Activated T-helper 17 cell treated with anti-CD3 and anti-CD28 coated beads, Interleukin-2, amount 50 U/mL, for 72 hours (primary cell): Measurements from ENCODE around the gene SH2B2. TPM values are rescaled to one million over a fixed set of nuclear protein-coding genes. Genes with fewer than 3 reads are reported as not detected.
A peak's percentile ranks its signal among the peaks of the same experiment; 100 is the strongest.

Experiments used
- ATAC-seq: fragments of 150-1000 bp; cut with Tn5 transposase; replicated peaks from 2 replicates; pipeline ENCODE4 v1.10.0; 2021; ENCODE audit warnings: mild to moderate bottlenecking, moderate library complexity
- H3K27ac Mint-ChIP-seq: one replicate; pipeline ENCODE4 v1.8.0; 2022; ENCODE audit warnings: mixed read lengths
- H3K27me3 Mint-ChIP-seq: one replicate; pipeline ENCODE4 v1.8.0; 2022; ENCODE audit warnings: mixed read lengths
- H3K36me3 Mint-ChIP-seq: one replicate; pipeline ENCODE4 v1.8.0; 2022; ENCODE audit warnings: low read depth, mild to moderate bottlenecking, mixed read lengths
- H3K4me1 Mint-ChIP-seq: one replicate; pipeline ENCODE4 v1.8.0; 2022; ENCODE audit warnings: mixed read lengths
- H3K4me3 Mint-ChIP-seq: one replicate; pipeline ENCODE4 v1.8.0; 2022; ENCODE audit warnings: mild to moderate bottlenecking, mixed read lengths
- H3K9me3 Mint-ChIP-seq: one replicate; pipeline ENCODE4 v1.8.0; 2022; ENCODE audit warnings: mixed read lengths
- total RNA-seq, 2 donors: library from RNA; stranded (reverse); gene quantifications; one replicate each; pipeline ENCODE4 v1.2.3, GENCODE V29; 2022

The SH2B2 gene
- 10 to 100 TPM in 1 of 2 donors, 1 to 10 TPM in 1; 1.7 to 14.2 TPM for total RNA-seq

GRCh38 chr7:102286237-102287110, at the start of gene SH2B2:
Gene SH2B2 (plus strand): TSS chr7:102286868. CDS start chr7:102300551, 13,683 bp downstream.
- H3K9me3 Mint-ChIP-seq = no peaks in the 10 kb centered on the region
- no peaks in the 10 kb centered on the region for H3K27me3 Mint-ChIP-seq
- H3K4me1 Mint-ChIP-seq = peaks cover 14% of the 10 kb centered on the region
- ATAC-seq = peak; percentile 30
- peak within 1 kb of the TSS; percentile 74 for H3K4me3 Mint-ChIP-seq
- H3K27ac Mint-ChIP-seq = no peak within 1 kb of the TSS
- H3K36me3 Mint-ChIP-seq = no peaks in the 10 kb centered on the region

GRCh38 chr7:102239206-102239820, 47.4 kb upstream of the SH2B2 start:
- no peaks in the 10 kb centered on the region for H3K27me3 Mint-ChIP-seq
- no peak overlapping the region for H3K27ac Mint-ChIP-seq
- peaks cover 19% of the 10 kb centered on the region for H3K36me3 Mint-ChIP-seq
- H3K9me3 Mint-ChIP-seq = no peaks in the 10 kb centered on the region
- H3K4me1 Mint-ChIP-seq = no peaks in the 10 kb centered on the region
- ATAC-seq = no peak
- no peak overlapping the region for H3K4me3 Mint-ChIP-seq

GRCh38 chr7:102241431-102241830, 45.2 kb upstream of the SH2B2 start:
- Mint-ChIP-seq H3K27ac (no peak overlapping the region), H3K4me3 (no peak overlapping the region), H3K36me3 (peaks cover 12% of the 10 kb centered on the region), H3K27me3 (no peaks in the 10 kb centered on the region), H3K9me3 (no peaks in the 10 kb centered on the region), H3K4me1 (no peaks in the 10 kb centered on the region)
- ATAC-seq = no peak

- Mint-ChIP-seq H3K4me3 (no peak overlapping the region), H3K27me3 (no peaks in the 10 kb centered on the region), H3K9me3 (no peaks in the 10 kb centered on the region), H3K27ac (no peak overlapping the region), H3K36me3 (peaks cover 16% of the 10 kb centered on the region), H3K4me1 (no peaks in the 10 kb centered on the region)
- ATAC-seq = no peak
These were observed 42.1 kb upstream of the SH2B2 start for GRCh38 chr7:102244601-102245000.

- peaks cover 20% of the 10 kb centered on the region for H3K36me3 Mint-ChIP-seq
- H3K4me3 Mint-ChIP-seq = no peak overlapping the region
- no peak for ATAC-seq
- no peak overlapping the region for H3K27ac Mint-ChIP-seq
- H3K9me3 Mint-ChIP-seq = no peaks in the 10 kb centered on the region
- no peaks in the 10 kb centered on the region for H3K27me3 Mint-ChIP-seq
- H3K4me1 Mint-ChIP-seq = no peaks in the 10 kb centered on the region
These were observed 38.6 kb upstream of the SH2B2 start for GRCh38 chr7:102248081-102248455.

- peaks cover 16% of the 10 kb centered on the region for H3K36me3 Mint-ChIP-seq
- H3K27ac Mint-ChIP-seq = no peak overlapping the region
- H3K27me3 Mint-ChIP-seq = no peaks in the 10 kb centered on the region
- no peaks in the 10 kb centered on the region for H3K4me1 Mint-ChIP-seq
- no peak overlapping the region for H3K4me3 Mint-ChIP-seq
- no peak for ATAC-seq
- no peaks in the 10 kb centered on the region for H3K9me3 Mint-ChIP-seq
These were observed 37.9 kb upstream of the SH2B2 start for GRCh38 chr7:102248456-102249395.

- H3K4me1 Mint-ChIP-seq = no peaks in the 10 kb centered on the region
- ATAC-seq = no peak
- H3K27me3 Mint-ChIP-seq = no peaks in the 10 kb centered on the region
- H3K27ac Mint-ChIP-seq = peak overlapping the region; percentile 28
- H3K4me3 Mint-ChIP-seq = no peak overlapping the region
- peaks cover 16% of the 10 kb centered on the region for H3K36me3 Mint-ChIP-seq
- H3K9me3 Mint-ChIP-seq = no peaks in the 10 kb centered on the region
These were observed 34.9 kb upstream of the SH2B2 start for GRCh38 chr7:102251531-102252365.

GRCh38 chr7:102252366-102252982, 34.2 kb upstream of the SH2B2 start:
- H3K27ac Mint-ChIP-seq = no peak overlapping the region
- H3K4me1 Mint-ChIP-seq = no peaks in the 10 kb centered on the region
- no peak for ATAC-seq
- H3K36me3 Mint-ChIP-seq = peaks cover 16% of the 10 kb centered on the region
- H3K4me3 Mint-ChIP-seq = no peak overlapping the region
- H3K9me3 Mint-ChIP-seq = no peaks in the 10 kb centered on the region
- H3K27me3 Mint-ChIP-seq = no peaks in the 10 kb centered on the region

- no peaks in the 10 kb centered on the region for H3K27me3 Mint-ChIP-seq
- no peaks in the 10 kb centered on the region for H3K4me1 Mint-ChIP-seq
- H3K27ac Mint-ChIP-seq = no peak overlapping the region
- ATAC-seq = no peak
- H3K9me3 Mint-ChIP-seq = no peaks in the 10 kb centered on the region
- H3K36me3 Mint-ChIP-seq = peaks cover 16% of the 10 kb centered on the region
- H3K4me3 Mint-ChIP-seq = no peak overlapping the region
These were observed 33.3 kb upstream of the SH2B2 start for GRCh38 chr7:102253066-102253972.

GRCh38 chr7:102253973-102254370, 32.7 kb upstream of the SH2B2 start:
- no peak for ATAC-seq
- no peak overlapping the region for H3K4me3 Mint-ChIP-seq
- H3K9me3 Mint-ChIP-seq = no peaks in the 10 kb centered on the region
- H3K4me1 Mint-ChIP-seq = no peaks in the 10 kb centered on the region
- peaks cover 16% of the 10 kb centered on the region for H3K36me3 Mint-ChIP-seq
- H3K27me3 Mint-ChIP-seq = no peaks in the 10 kb centered on the region
- H3K27ac Mint-ChIP-seq = no peak overlapping the region

- no peak for ATAC-seq
- no peak overlapping the region for H3K27ac Mint-ChIP-seq
- no peaks in the 10 kb centered on the region for H3K9me3 Mint-ChIP-seq
- peaks cover 12% of the 10 kb centered on the region for H3K36me3 Mint-ChIP-seq
- H3K4me3 Mint-ChIP-seq = no peak overlapping the region
- no peaks in the 10 kb centered on the region for H3K27me3 Mint-ChIP-seq
- H3K4me1 Mint-ChIP-seq = no peaks in the 10 kb centered on the region
These were observed 32.1 kb upstream of the SH2B2 start for GRCh38 chr7:102254521-102254920.

GRCh38 chr7:102255501-102255900, 31.2 kb upstream of the SH2B2 start:
- Mint-ChIP-seq H3K36me3 (peaks cover 3% of the 10 kb centered on the region), H3K9me3 (no peaks in the 10 kb centered on the region), H3K4me1 (no peaks in the 10 kb centered on the region), H3K27me3 (no peaks in the 10 kb centered on the region), H3K4me3 (no peak overlapping the region), H3K27ac (no peak overlapping the region)
- no peak for ATAC-seq

- no peak overlapping the region for H3K4me3 Mint-ChIP-seq
- H3K4me1 Mint-ChIP-seq = no peaks in the 10 kb centered on the region
- H3K27ac Mint-ChIP-seq = no peak overlapping the region
- H3K9me3 Mint-ChIP-seq = no peaks in the 10 kb centered on the region
- H3K27me3 Mint-ChIP-seq = no peaks in the 10 kb centered on the region
- no peaks in the 10 kb centered on the region for H3K36me3 Mint-ChIP-seq
- no peak for ATAC-seq
These were observed 30.8 kb upstream of the SH2B2 start for GRCh38 chr7:102255916-102256315.
